GM21723 (cell line): ENCODE measurements around the gene KCNMA1.
"Not testable (repeated sequence)": the region's sequence is repeated elsewhere in the genome, so short reads cannot be mapped to it uniquely, and the experiment has no call there.

Experiments used
- ATAC-seq: cut with Tn5 transposase; IDR thresholded peaks from one replicate; pipeline ENCODE4 v1.9.1; 2021; ENCODE audit warnings: mild to moderate bottlenecking, moderate library complexity; ENCODE audit not compliant: unreplicated experiment

Gene KCNMA1

GRCh38 chr10:77587416-77587790 lies 50.2 kb downstream of the KCNMA1 start:
- ATAC-seq, result no peak

GRCh38 chr10:77586719-77587415 lies 50.7 kb downstream of the KCNMA1 start:
- no peak for ATAC-seq

- ATAC-seq, result no peak
Observed at GRCh38 chr10:77584938-77585337, 52.7 kb downstream of the KCNMA1 start.

GRCh38 chr10:77583527-77583926 lies 54.1 kb downstream of the KCNMA1 start:
- ATAC-seq, result no peak

GRCh38 chr10:77582710-77583115 lies 54.9 kb downstream of the KCNMA1 start:
- no peak for ATAC-seq

- ATAC-seq, result no peak
Observed at GRCh38 chr10:77581738-77582137, 55.9 kb downstream of the KCNMA1 start.

- no peak for ATAC-seq
Observed at GRCh38 chr10:77580482-77580881, 57.1 kb downstream of the KCNMA1 start.

- no peak for ATAC-seq
Observed at GRCh38 chr10:77578583-77579227, 58.9 kb downstream of the KCNMA1 start.

GRCh38 chr10:77577666-77578229 lies 59.9 kb downstream of the KCNMA1 start:
- ATAC-seq, result no peak

- no peak for ATAC-seq
Observed at GRCh38 chr10:77576444-77577032, 61.1 kb downstream of the KCNMA1 start.

GRCh38 chr10:77576007-77576367 lies 61.6 kb downstream of the KCNMA1 start:
- no peak for ATAC-seq

GRCh38 chr10:77575271-77576006 lies 62.2 kb downstream of the KCNMA1 start:
- no peak for ATAC-seq

- no peak for ATAC-seq
Observed at GRCh38 chr10:77574438-77574837, 63.2 kb downstream of the KCNMA1 start.

GRCh38 chr10:77572520-77572919 lies 65.1 kb downstream of the KCNMA1 start:
- not testable (repeated sequence) for ATAC-seq

- no peak for ATAC-seq
Observed at GRCh38 chr10:77571490-77571889, 66.1 kb downstream of the KCNMA1 start.

GRCh38 chr10:77566914-77567566 lies 70.6 kb downstream of the KCNMA1 start:
- ATAC-seq, result no peak

GRCh38 chr10:77566236-77566635 lies 71.4 kb downstream of the KCNMA1 start:
- no peak for ATAC-seq

- ATAC-seq, result no peak
Observed at GRCh38 chr10:77565590-77566023, 72.0 kb downstream of the KCNMA1 start.

- no peak for ATAC-seq
Observed at GRCh38 chr10:77564731-77565589, 72.6 kb downstream of the KCNMA1 start.
